Measurements from ENCODE around the gene FMN1. TPM values are rescaled to one million over a fixed set of nuclear protein-coding genes. Genes with fewer than 3 reads are reported as not detected.

Gene FMN1
- total RNA-seq, 2 donors from 2014 or later: 26.9 to 27.5 TPM

DNA sequence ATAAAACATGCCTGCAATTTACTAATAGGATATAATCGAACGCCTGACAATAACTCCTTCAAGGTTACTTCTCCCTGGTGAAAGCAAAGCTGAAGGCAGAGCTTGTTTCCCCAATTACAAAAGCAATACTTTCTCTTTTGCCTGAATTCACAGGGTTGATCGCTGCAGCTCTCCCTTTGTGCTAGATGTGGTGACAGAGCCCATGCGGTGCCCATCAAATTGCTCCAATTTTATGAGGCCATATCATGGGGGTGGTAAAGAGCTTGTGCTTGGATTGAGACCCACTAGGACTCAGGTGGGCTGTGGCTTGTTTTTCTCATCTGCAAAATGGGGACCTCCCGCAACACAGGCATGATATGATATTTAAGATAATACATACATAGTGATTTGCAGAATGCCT lies 333.3 kb downstream of the FMN1 start:
- H3K4me3 ChIP-seq: peak overlapping the region; percentile 65
- H3K27me3 ChIP-seq (replicated peaks; ENCODE audit: insufficient read depth): no peaks in the 10 kb centered on the region
- no peaks in the 10 kb centered on the region for H3K9me3 ChIP-seq
- H3K4me1 ChIP-seq (ENCODE audit: control insufficient read depth in 1 of 2, low read depth in 2 of 2): peaks cover 9 to 17% of the 10 kb centered on the region in 2 donors
- TF ChIP-seq, protein P1, sequence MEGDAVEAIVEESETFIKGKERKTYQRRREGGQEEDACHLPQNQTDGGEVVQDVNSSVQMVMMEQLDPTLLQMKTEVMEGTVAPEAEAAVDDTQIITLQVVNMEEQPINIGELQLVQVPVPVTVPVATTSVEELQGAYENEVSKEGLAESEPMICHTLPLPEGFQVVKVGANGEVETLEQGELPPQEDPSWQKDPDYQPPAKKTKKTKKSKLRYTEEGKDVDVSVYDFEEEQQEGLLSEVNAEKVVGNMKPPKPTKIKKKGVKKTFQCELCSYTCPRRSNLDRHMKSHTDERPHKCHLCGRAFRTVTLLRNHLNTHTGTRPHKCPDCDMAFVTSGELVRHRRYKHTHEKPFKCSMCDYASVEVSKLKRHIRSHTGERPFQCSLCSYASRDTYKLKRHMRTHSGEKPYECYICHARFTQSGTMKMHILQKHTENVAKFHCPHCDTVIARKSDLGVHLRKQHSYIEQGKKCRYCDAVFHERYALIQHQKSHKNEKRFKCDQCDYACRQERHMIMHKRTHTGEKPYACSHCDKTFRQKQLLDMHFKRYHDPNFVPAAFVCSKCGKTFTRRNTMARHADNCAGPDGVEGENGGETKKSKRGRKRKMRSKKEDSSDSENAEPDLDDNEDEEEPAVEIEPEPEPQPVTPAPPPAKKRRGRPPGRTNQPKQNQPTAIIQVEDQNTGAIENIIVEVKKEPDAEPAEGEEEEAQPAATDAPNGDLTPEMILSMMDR (IDR thresholded peaks at IDR 0.05): no peak
- DNase-seq (ENCODE audit: low spot score) (no peak), ATAC-seq (ENCODE audit: insufficient number of reproducible peaks, low FRiP score, low read depth) (no peak)
- no peaks in the 10 kb centered on the region for H3K36me3 ChIP-seq
- peak overlapping the region in 1 of 2 donors; percentile 50 for H3K27ac ChIP-seq

DNA sequence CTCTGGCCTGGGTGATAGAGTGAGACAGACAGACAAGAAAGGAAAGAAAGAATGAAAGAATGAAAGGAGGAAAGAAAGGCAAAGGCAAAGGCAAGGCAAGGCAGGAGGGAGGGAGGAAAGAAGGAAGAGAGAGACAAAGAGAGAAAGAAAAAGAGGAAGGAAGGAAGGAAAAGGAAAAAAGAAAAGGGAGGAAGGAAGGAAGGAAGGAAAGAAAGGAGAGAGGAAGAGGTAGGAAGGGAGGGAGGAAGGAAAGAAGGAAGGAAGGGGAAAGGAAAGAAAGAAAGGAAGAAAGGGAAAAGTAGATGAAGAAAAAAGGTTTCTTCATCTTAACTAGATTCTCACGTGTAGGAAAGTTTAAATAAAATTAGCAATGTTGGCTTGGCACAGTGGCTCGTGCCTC lies 334.5 kb downstream of the FMN1 start:
- no peak overlapping the region for H3K27ac ChIP-seq
- no peak for DNase-seq (ENCODE audit: low spot score)
- H3K9me3 ChIP-seq: no peaks in the 10 kb centered on the region
- H3K4me3 ChIP-seq: no peak overlapping the region
- H3K4me1 ChIP-seq (ENCODE audit: control insufficient read depth in 1 of 2, low read depth in 2 of 2): peaks cover 12 to 26% of the 10 kb centered on the region in 2 donors
- TF ChIP-seq, protein P1 (IDR thresholded peaks at IDR 0.05): no peak
- no peak for ATAC-seq (ENCODE audit: insufficient number of reproducible peaks, low FRiP score, low read depth)
- no peaks in the 10 kb centered on the region for H3K36me3 ChIP-seq
- no peaks in the 10 kb centered on the region for H3K27me3 ChIP-seq (replicated peaks; ENCODE audit: insufficient read depth)

DNA sequence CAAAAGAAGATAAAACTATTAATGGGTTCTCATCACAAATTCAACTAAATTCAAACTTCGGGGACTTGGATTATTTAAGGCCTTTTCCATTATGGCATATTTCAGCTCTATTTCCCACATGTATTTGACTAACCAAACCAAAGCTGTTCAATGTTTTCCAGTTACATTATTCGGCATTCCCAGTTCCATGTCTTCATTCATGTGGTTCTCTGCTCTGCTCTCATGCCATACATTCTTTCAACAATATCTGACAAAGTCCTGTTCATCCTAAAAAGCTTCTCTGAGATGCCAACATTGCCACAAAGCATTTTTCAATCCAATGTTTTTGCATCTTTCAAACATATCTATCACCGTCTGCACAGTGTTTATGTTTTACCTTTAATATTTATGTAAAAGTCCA lies 335.3 kb downstream of the FMN1 start:
- DNase-seq (ENCODE audit: low spot score) (no peak), ATAC-seq (ENCODE audit: insufficient number of reproducible peaks, low FRiP score, low read depth) (no peak)
- TF ChIP-seq, protein P1 (IDR thresholded peaks at IDR 0.05): no peak
- Histone ChIP-seq H3K9me3 (no peaks in the 10 kb centered on the region), H3K4me1 (ENCODE audit: control insufficient read depth in 1 of 2, low read depth in 2 of 2) (peaks cover 12 to 26% of the 10 kb centered on the region in 2 donors), H3K4me3 (no peak overlapping the region), H3K27me3 (replicated peaks; ENCODE audit: insufficient read depth) (no peaks in the 10 kb centered on the region), H3K36me3 (no peaks in the 10 kb centered on the region), H3K27ac (no peak overlapping the region)

DNA sequence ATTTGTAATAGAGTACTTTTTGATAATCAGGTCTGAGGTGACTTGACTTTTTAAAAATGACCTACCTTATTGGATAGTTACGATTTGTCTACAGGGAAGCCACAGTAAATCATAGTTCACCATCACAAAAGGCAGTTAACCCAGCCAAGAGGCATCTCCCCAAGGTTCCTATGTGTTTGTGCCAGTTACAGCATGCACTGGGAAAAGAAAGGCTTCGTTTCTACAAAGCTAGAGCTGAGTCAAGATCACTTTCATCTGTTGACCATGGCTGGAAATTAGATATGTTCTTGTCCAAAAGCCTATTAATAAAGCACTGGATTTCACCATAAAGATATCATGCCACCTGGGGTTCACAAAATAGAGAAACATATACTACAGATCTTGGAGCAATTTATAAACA lies 336.8 kb downstream of the FMN1 start:
- peaks cover 12 to 26% of the 10 kb centered on the region in 2 donors for H3K4me1 ChIP-seq (ENCODE audit: control insufficient read depth in 1 of 2, low read depth in 2 of 2)
- no peak overlapping the region for H3K27ac ChIP-seq
- no peaks in the 10 kb centered on the region for H3K27me3 ChIP-seq (replicated peaks; ENCODE audit: insufficient read depth)
- no peak for DNase-seq (ENCODE audit: low spot score)
- TF ChIP-seq, protein P1 (IDR thresholded peaks at IDR 0.05): no peak
- no peak overlapping the region for H3K4me3 ChIP-seq
- no peak for ATAC-seq (ENCODE audit: insufficient number of reproducible peaks, low FRiP score, low read depth)
- no peaks in the 10 kb centered on the region for H3K9me3 ChIP-seq
- no peaks in the 10 kb centered on the region for H3K36me3 ChIP-seq

DNA sequence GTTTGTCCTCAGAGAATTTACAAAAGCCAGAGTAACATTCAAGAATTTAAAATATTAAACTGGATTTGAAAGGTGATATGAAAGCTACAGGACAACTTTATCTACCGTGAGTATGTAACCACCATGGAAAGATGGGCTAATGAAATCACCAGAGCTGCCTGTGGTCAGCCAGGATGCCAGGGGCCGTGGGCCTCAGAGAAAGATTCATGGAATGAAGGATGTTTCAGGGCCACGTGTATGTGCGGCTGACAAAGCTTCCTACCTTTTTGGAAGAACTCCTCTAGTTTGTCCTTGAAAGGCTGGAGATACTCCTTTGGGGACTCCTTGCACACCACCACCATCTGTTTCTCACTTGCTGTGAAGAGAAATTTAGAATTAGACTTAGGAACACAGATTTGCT lies 337.8 kb downstream of the FMN1 start:
- TF ChIP-seq, protein P1 (IDR thresholded peaks at IDR 0.05): no peak
- no peaks in the 10 kb centered on the region for H3K27me3 ChIP-seq (replicated peaks; ENCODE audit: insufficient read depth)
- ATAC-seq (ENCODE audit: insufficient number of reproducible peaks, low FRiP score, low read depth): no peak
- no peak overlapping the region for H3K4me3 ChIP-seq
- H3K36me3 ChIP-seq: no peaks in the 10 kb centered on the region
- no peaks in the 10 kb centered on the region for H3K9me3 ChIP-seq
- DNase-seq (ENCODE audit: low spot score): no peak
- H3K27ac ChIP-seq: peak overlapping the region; percentile 69 to 87
- H3K4me1 ChIP-seq (ENCODE audit: control insufficient read depth in 1 of 2, low read depth in 2 of 2): peaks cover 15 to 27% of the 10 kb centered on the region in 2 donors
